ENCODE results near the gene KRTAP3-1.
A peak's percentile ranks its signal among the peaks of the same experiment; 100 is the strongest.
"Not testable (repeated sequence)": the region's sequence is repeated elsewhere in the genome, so short reads cannot be mapped to it uniquely, and the experiment has no call there.

Gene KRTAP3-1

DNA sequence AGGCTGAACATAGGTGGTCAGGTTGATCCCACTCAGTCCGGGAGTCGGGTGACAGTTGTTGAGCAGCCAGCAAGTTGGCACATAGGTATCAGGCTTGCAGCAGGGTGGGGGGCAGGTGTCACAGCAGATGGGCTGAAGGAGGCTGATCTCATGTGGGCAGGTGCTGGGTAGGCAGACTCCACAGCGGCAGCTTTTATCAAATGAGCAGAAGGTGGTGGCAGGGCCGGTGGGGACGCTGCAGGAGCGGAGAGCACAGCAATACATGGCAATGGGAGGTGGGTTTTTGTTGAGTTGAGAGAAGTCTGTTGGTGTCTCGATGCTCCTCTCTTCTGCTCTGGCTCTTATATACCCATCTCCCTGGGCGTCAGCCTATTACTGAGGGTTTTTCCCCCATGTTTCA lies at the start of gene KRTAP3-1:
Gene KRTAP3-1, minus strand, starts transcription at position 318 of the 400 bp plus-strand sequence. Its CDS starts 54 bp downstream, at position 264.
- DNase-seq (ENCODE audit: low spot score): peak; percentile 85

DNA sequence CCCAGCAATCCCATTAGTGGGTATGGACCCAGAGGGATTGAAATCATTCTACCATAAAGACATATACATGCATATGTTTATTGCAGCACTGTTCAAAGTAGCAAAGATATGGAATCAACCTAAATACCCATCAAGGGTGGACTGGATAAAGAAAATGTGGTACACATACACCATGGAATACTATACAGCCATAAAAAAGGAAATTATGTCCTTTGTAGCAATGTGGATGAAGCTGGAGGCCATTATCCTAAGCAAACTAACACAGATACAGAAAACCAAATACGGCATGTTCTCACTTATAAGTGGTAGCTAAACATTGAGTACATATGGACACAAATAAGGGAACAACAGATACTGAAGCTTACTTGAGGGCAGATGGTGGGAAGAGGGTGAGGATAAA lies 48.6 kb upstream of the KRTAP3-1 start:
- DNase-seq (ENCODE audit: low spot score): no peak

DNA sequence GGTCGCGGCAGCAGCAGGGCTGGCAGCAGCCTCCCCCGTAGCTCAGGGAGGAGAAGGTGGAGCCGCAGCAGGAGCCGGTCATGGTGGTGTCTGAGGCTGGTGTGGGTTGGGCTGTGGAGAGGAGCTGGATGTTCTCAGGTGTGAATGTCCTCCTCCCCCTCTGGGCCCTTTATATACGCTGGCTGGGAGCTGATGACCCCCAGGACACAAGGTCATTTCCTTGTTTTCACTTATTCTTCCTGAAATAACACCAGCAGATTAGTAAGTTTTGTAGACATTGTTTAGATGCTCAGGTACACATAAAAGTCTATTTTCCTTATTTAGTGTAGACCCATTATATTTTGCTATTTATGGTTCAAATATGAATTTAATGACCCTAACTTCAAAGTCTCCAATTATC lies 46.2 kb upstream of the KRTAP3-1 start, which contains the start of gene KRTAP2-2:
Gene KRTAP2-2, minus strand, starts transcription at position 101 of the 400 bp plus-strand sequence. Its CDS starts 19 bp downstream, at position 82.
- not testable (repeated sequence) for DNase-seq (ENCODE audit: low spot score)

DNA sequence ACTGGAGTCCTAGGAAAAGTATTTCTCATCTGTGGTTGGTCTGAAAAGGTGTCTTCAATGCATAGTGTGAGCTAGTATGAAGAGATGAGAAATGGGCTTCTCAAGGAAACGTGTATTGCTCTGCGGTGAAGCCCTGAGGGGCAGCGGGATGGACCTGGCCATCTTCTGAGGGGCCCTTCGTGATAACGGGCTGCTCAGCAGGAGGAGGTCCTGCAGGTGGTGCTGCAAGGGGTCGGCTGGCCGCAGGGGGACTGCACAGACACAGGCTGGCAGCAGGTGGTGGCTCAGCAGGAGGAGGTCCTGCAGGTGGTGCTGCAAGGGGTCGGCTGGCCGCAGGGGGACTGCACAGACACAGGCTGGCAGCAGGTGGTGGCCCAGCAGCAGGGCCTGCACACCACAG lies 45.6 kb upstream of the KRTAP3-1 start:
- not testable (repeated sequence) for DNase-seq (ENCODE audit: low spot score)

DNA sequence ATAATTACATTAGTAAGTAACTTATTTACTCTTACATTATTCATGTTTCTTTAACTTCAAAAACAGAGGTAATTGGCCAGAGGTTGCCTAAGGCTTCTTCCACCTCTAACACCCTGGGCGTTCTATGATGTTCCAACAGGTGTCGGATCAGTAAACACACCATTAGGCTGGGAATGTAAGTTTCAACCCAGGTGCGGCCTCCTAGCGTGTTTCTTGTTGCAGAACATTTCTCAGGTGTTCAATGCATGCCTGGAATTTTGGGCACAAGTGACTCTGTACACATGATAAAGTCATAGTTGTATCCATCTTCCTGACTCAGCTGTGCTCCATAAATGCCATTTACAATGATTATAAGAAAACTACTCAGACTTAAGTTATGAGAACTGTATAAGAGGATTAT lies 45.1 kb upstream of the KRTAP3-1 start:
- DNase-seq (ENCODE audit: low spot score): no peak

DNA sequence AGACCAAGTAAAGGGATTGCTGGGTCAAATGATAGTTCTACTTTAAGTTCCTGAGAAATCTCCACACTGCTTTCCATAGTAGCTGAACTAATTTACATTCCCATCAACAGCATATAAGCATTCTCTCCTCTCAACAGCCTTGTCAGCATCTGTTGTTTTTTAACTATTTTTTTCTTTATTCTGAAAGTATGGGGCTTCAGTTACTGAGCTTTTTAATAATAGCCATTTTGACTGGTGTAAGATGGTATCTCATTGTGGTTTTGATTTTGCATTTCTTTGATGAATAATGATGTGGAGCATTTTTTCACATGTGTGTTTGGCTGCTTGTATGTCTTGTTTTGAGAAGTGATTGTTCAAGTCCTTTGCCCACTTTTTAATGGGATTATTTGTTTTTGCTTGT lies 43.6 kb upstream of the KRTAP3-1 start:
- DNase-seq (ENCODE audit: low spot score): no peak

DNA sequence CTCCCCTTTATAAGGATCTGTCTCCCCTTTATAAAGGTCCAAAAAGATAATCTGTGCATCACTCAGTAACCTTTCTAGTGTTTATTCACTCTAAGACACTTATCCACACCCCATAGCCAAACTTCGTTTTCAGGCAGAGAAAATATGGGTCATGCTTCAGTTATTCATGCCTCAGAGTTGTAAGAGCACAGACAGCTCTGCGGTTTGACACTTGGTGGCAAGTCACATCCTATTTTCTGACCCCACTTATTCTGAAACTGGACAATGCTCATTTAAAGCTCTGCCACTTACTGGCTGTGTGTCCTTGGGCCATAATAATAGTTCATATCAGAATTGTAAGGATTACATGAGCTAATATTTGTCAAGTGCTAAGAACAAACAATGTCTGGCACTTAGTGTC lies 40.2 kb upstream of the KRTAP3-1 start:
- no peak for DNase-seq (ENCODE audit: low spot score)

DNA sequence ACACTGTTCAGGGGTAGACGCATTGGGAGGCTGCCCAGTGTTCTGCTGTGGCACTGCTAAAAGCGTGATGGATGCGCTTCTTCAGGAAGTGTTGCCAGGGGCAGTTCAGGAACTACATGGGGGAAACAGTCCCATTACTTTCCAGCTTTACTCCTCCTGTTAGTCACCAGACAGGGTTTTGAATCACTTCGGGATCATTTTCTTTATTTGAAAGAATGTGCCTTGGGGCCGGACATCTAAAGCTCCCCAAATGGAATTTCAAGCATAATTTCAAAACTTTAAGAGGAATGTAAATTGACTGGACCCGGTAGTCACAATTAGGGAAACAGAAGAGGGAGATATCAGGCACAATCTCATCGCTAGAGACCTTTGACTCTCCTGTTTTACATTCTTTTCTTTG lies 39.5 kb upstream of the KRTAP3-1 start:
- DNase-seq (ENCODE audit: low spot score): no peak

DNA sequence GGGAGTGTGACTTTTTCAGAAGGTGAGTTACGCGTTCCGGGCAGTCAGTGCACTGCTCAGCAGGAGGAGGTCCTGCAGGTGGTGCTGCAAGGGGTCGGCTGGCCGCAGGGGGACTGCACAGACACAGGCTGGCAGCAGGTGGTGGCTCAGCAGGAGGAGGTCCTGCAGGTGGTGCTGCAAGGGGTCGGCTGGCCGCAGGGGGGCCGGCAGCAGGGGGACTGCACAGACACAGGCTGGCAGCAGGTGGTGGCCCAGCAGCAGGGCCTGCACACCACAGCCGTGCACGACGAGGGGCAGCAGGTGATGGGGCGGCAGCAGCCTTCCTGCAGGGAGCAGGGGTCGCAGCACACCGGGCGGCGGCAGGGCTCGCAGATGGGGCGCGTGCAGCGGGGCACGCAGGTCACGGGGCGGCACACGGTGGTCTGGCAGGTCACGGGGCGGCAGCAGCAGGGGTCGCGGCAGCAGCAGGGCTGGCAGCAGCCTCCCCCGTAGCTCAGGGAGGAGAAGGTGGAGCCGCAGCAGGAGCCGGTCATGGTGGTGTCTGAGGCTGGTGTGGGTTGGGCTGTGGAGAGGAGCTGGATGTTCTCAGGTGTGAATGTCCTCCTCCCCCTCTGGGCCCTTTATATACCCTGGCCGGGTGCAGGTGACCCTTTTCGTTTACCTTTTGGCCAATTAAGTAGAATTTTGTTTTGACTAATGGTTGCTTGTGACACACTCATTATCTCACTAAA lies 38.0 kb upstream of the KRTAP3-1 start, which contains the start of gene KRTAP2-1:
Gene KRTAP2-1, minus strand, starts transcription at position 582 of the 731 bp plus-strand sequence. Its CDS starts 49 bp downstream, at position 533.
- not testable (repeated sequence) for DNase-seq (ENCODE audit: low spot score)

DNA sequence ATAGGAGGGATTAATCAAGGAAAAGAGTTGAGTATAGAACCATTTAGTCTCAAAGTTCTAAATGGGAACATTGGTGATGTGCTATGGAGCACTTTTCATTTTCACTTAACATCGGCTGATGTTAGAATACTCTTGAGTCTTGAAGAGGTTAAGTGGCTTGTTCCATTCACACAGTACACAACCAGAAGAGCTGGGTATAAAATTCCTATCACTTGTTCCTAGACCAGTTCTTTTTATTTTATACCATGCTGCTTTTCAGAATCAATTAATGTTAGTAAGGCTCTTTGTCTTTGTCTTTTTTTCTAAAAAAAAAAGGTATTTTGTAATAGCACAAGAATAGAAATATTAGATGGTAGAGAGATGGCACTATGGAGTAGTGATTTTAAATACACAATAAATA lies 34.0 kb upstream of the KRTAP3-1 start:
- DNase-seq (ENCODE audit: low spot score): no peak

DNA sequence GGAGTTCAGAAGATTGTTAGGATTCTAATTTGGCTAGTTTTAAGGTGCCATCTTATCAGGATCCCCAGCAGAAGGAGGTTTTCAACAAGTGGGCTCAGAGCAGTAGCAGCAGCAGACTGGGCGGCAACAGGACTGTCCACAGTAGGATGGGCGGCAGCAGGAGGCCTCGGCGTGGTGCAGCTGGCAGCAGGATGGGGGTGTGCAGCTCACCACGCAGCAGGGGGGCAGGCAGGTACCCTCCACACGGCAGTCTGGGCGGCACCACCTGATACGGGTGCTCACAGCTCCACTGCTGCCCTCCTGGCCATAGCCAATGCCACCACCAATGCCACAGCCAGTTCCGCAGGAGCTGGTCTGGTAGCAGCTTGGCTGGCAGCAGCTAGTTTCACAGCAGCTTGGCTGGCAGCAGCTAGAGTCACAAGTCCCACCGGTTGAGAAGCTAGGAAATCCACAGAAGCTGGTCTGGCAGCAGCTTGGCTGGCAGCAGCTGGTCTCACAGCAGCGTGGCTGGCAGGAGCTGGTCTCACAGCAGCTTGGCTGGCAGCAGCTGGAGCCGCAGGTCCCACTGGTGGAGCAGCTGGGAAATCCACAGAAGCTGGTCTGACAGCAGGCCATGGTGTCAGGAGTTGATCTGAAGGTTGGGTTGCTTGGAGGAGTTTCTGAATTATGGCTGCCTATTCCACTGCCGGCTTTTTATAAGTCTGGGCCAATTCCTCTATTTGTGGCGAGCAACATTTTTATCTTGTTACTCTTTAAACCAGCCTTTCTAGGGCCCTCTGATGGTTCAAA lies 32.0 kb upstream of the KRTAP3-1 start, which contains the start of gene KRTAP1-1:
Gene KRTAP1-1, minus strand, starts transcription at position 668 of the 789 bp plus-strand sequence. Its CDS starts 53 bp downstream, at position 615.
- DNase-seq (ENCODE audit: low spot score): not testable (repeated sequence)

DNA sequence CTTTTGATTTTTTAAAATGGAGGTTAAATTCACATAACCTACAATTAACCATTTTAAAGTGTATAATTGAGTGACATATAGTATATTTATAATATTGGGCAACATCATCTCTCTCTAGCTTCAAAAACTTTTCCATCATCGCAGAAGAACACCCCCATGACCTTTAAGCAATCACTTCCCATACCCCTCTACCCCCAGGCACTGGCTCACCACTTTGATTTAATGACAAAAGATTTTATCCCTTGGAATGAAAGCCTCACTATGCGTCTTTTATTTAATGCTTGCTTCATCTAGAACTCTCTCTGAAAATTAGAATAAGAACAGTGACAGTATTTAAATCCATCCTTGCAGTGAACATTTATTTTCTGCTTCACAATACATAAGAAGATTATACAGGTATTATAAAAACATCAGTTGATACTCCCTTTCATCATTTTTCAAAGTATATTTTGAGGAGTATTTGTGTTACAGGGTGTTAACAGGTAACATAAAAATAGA lies 29.0 kb upstream of the KRTAP3-1 start:
- DNase-seq (ENCODE audit: low spot score): no peak

DNA sequence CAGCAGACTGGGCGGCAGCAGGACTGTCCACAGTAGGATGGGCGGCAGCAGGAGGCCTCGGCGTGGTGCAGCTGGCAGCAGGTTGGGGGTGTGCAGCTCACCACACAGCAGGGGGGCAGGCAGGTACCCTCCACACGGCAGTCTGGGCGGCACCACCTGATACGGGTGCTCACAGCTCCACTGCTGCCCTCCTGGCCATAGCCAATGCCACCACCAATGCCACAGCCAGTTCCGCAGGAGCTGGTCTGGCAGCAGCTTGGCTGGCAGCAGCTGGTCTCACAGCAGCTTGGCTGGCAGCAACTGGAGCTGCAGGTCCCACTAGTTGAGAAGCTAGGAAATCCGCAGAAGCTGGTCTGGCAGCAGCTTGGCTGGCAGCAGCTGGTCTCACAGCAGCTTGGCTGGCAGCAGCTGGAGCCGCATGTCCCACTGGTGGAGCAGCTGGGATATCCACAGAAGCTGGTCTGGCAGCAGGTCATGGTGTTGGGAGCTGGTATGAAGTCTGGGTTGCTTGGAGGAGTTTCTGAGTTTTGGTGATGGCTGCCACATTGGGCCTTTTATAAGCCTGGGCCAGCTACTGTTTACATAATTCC lies 25.5 kb upstream of the KRTAP3-1 start, which contains the start of gene KRTAP1-3:
Gene KRTAP1-3, minus strand, starts transcription at position 529 of the 590 bp plus-strand sequence. Its CDS starts 53 bp downstream, at position 476.
- DNase-seq (ENCODE audit: low spot score): not testable (repeated sequence)

DNA sequence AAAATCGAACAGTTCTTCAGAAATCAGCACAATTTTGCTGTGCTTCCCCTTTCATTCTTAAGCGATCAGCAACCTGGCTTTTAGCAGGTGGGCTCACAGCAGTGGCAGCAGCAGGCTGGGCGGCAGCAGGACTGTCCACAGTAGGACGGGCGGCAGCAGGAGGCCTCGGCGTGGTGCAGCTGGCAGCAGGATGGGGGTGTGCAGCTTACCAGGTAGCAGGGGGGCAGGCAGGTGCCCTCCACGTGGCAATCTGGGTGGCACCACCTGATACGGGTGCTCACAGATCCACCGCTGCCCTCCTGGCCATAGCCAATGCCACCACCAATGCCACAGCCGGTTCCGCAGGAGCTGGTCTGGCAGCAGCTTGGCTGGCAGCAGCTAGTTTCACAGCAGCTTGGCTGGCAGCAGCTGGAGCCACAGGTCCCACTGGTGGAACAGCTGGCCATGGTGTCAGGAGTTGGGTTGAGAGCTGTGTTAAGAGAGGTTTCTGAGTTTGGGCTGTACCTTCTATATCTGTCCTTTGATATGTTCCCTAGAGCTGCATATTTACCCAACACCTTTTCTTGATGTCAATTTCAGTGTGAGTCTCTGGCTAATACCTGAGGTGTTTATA lies 20.8 kb upstream of the KRTAP3-1 start, which contains the start of gene KRTAP1-4:
Gene KRTAP1-4, minus strand, starts transcription at position 563 of the 613 bp plus-strand sequence. Its CDS starts 117 bp downstream, at position 446.
- no peak for DNase-seq (ENCODE audit: low spot score)

DNA sequence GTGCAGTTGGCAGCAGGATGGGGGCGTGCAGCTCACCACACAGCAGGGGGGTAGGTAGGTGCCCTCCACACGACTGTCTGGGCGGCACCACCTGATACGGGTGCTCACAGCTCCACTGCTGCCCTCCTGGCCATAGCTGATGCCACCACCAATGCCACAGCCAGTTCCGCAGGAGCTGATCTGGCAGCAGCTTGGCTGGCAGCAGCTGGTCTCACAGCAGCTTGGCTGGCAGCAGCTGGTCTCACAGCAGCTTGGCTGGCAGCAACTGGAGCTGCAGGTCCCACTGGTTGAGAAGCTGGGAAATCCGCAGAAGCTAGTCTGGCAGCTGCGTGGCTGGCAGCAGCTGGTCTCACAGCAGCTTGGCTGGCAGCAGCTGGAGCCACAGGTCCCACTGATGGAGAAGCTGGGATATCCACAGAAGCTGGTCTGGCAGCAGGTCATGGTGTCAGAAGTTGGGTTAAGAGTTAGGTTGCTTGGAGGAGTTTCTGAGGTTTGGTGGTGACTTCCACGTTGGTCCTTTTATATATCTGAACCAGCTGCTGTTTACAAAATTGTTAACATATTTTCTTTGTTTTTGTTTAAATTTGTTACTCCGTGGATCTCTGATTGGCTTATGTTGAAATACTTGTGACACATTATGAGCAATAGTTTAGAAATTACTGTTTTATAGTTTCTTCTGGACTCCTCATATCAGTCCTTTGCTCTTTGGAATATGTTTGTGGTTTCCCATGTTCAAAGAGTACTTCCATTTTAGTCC lies 18.0 kb upstream of the KRTAP3-1 start, which contains the start of gene KRTAP1-5:
Gene KRTAP1-5, minus strand, starts transcription at position 494 of the 757 bp plus-strand sequence. Its CDS starts 53 bp downstream, at position 441.
- DNase-seq (ENCODE audit: low spot score): no peak

DNA sequence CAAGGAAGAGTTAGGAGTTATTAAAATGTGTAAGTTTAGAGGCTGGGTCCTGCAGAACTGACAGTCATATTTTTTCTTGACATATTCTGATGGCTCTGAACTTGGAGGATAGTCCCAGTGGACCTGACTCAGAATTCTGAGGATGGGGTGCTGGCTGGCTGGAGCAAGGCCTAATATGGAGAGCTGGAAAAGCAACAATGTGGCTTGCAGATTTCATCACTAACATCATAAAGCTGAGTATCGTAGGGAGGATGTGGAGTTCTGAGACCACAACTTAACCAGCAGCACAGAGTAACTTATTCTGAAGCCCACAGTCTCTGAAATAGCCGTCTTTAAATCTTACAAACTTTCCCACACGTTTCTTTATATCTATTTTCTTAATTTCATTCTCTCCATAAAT lies 15.8 kb upstream of the KRTAP3-1 start:
- no peak for DNase-seq (ENCODE audit: low spot score)

DNA sequence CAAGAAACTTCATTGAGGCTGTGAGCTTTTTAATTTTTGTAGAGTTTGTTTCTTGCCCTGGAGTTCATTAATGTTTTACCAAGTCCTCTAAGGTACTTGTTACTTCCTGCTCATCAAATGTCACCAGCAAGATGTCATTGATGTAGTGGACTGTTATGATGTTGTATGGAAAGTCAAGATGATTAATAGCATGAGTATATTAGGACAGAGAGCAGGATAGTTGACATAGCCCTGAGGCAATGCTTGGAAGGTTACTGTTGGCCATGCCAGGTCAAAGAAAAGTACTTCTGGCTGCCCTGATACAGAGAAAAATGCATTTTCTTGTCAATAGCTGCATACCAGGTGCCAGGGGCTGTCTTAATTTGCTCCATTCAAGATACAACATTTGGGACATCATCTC lies 11.4 kb upstream of the KRTAP3-1 start:
- DNase-seq (ENCODE audit: low spot score): no peak

DNA sequence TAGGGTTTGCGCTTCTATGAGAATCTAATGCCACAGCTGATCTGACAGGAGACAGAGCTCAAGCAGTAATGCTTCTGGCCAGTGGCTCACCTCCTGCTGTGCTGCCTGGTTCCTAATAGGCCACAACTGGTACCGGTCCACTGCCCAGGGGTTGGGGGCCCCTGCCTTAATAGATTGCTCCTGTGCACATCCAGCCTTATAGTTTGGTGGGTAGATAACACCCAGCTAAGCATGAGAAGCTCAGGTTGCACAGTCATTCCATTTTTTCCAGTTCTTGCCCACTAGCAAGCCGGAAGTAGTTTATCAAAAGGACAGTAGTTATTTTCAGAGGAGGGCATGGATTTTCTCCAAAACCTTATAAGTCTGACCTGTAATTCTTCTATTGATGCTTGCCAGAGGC lies 10.5 kb upstream of the KRTAP3-1 start:
- DNase-seq (ENCODE audit: low spot score): no peak

DNA sequence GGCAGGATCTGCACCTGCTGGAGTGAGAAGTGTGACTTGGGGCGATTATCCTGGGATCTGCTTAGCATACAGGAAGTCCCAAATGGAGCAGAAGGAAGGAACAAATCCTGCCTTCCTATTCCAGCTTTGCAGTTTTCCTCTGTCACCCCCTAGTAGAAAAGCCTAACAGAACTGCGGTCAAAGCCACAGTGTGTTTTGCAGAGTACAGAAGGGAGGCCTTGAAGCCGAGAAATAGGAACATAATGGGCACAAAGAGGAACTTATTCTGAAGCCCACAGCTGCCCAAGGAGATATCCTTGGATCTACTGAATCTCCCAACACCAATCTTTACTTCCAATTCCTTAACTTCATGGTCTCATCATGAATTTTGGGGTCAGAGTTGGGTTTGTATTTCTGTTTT lies 9.6 kb upstream of the KRTAP3-1 start:
- no peak for DNase-seq (ENCODE audit: low spot score)

DNA sequence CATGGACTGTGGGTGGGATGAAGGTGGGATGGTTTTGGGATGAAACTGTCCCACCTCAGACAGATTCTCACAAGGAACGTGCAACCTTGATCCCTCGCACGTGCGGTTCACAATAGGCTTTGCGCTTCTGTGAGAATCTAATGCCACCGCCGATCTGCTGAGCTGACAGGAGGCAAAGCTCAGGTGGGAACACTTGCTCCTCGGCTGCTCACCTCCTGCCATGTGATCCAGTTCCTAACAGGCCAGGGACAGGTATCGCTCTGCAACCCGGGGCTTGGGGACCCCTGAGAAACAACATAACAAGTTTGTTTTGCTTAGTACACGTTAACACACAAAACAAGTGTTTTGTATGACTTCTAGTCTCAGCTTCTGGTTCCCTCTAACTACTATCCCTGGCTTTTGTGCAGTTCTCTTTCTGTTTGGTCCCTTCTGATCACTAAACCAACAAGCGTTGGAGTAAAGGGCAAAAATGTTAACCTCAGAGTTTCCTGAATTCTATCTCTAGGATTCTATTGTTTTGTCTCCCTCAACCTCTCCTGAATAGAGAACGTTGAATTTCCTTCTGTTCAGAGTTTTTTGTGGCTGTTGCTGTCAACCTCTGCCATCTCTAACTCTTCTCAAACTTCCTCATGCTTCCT lies 7.8 kb upstream of the KRTAP3-1 start:
- DNase-seq (ENCODE audit: low spot score): no peak
